ENCODE data around the gene BORCS5. TPM values are rescaled to one million over a fixed set of nuclear protein-coding genes. Genes with fewer than 3 reads are reported as not detected.

BORCS5 gene
- total and polyA plus RNA-seq, 2 of the 4 experiments (the other 2 are of a cell fraction), result 14.4 to 18.3 TPM

DNA sequence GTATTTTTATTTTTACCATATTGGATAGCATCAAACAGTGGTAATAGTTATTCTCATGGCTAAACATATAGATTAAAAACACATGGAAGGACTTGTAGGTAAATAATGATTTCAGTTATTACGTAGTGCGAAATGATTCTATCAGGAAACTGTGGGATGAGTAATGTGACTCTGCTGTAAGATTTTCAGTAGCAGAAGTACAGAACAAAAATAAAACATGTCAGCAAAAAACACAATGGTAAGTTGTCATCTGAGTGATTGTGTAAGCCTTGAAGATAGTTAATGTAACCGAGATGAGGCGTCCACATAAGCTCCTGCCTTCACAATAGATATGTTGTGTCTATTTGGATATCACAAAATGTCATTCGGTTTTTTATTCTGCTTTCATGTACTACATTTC lies 99.8 kb downstream of the BORCS5 start:
- H2AK9ac ChIP-seq (replicated peaks; ENCODE audit: low read depth, low read length, poor library complexity), result no peak overlapping the region
- no peaks in the 10 kb centered on the region for H4K20me1 ChIP-seq (ENCODE audit: insufficient read depth, low read length)
- no peak overlapping the region for H3K4ac ChIP-seq (ENCODE audit: low read depth, low read length)
- dilution Hi-C loops (cut with HindIII; ENCODE audit: low sequenced_read_pairs, unreplicated experiment) (no loop called here), in situ Hi-C loops (cut with MboI; ENCODE audit: low sequenced_read_pairs) (no loop called here), intact Hi-C loops (cut with micrococcal nuclease) (no loop called here)
- H3K27ac ChIP-seq (ENCODE audit: insufficient read depth, low read length), result no peak overlapping the region
- no peak overlapping the region for H2BK15ac ChIP-seq (ENCODE audit: low read depth, low read length)
- H3K9me1 ChIP-seq (ENCODE audit: insufficient read depth, low read length), result no peaks in the 10 kb centered on the region; the same call in 1 of the 2 replicates
- H3K56ac ChIP-seq (ENCODE audit: extremely low read depth, insufficient read depth, low read length), result no peak overlapping the region
- DNase-seq, result peak; percentile 75
- no peak overlapping the region for H2AFZ ChIP-seq (replicated peaks; ENCODE audit: low read length, poor library complexity)
- no peak overlapping the region for H3K9ac ChIP-seq (ENCODE audit: low read depth, low read length)
- H3K4me2 ChIP-seq (ENCODE audit: low read depth, low read length), result no peak overlapping the region; the same call in 1 of the 2 replicates
- no peaks in the 10 kb centered on the region for H3K27me3 ChIP-seq (ENCODE audit: control insufficient read depth, insufficient read depth, low read length)
- WGBS, 2 experiments (ENCODE audit: extremely low coverage in 2 of 2, insufficient read length in 1 of 2), result no CpG with 5 or more reads among the region's 5 CpGs
- no peak for ATAC-seq (ENCODE audit: low read depth)
- ChIA-PET CTCF (interaction anchor here (1.1 to 2.0 kb wide), 2 partner anchors 9 to 19 kb away, joined by 4 to 5 read pairs; no protein-coding TSS in a partner anchor), POLR2A (ENCODE audit: unreplicated experiment) (no interaction called here)
- H2AK5ac ChIP-seq (ENCODE audit: low read depth, low read length), result no peak overlapping the region
- no TSS peak for BruUV-seq (replicated peaks)
- H3K14ac ChIP-seq (replicated peaks; ENCODE audit: low read depth, low read length), result no peak overlapping the region
- no peak overlapping the region for H3K23ac ChIP-seq (ENCODE audit: low read depth, low read length)
- H2BK120ac ChIP-seq (ENCODE audit: low read depth, low read length), result no peak overlapping the region
- no peaks in the 10 kb centered on the region for H3K9me3 ChIP-seq (ENCODE audit: control insufficient read depth, insufficient read depth, low read length)
- H3K36me3 ChIP-seq (ENCODE audit: control insufficient read depth, insufficient read depth, low read length), result no peaks in the 10 kb centered on the region
- 0 out of 4 replicates have a peak, but pooled peaks cover 0 to 5% of the 10 kb centered on the region in 2 experiments for H3K79me1 ChIP-seq (ENCODE audit: low read depth in 1 of 2, low read length in 2 of 2)
- TF ChIP-seq MAFK (IDR thresholded peaks at IDR 0.05; ENCODE audit: low read depth, low read length), result peak; percentile 96
- TF ChIP-seq CTCF (conservative IDR thresholded peaks at IDR 0.05; ENCODE audit: low read depth, low read length), result no peak
- peak; percentile 70 for TF ChIP-seq CEBPB (IDR thresholded peaks at IDR 0.05; ENCODE audit: low read depth, low read length)
- H3K18ac ChIP-seq (ENCODE audit: low read depth, low read length), result no peak overlapping the region
- H3K4me3 ChIP-seq (ENCODE audit: insufficient read depth, low read depth, low read length), result no peak overlapping the region
- no peak overlapping the region for H4K91ac ChIP-seq (ENCODE audit: insufficient read depth, low read depth, low read length)
- H4K8ac ChIP-seq (ENCODE audit: low read depth in 2 of 2, low read length in 2 of 2), result no peak overlapping the region
- H2BK20ac ChIP-seq (ENCODE audit: low read depth, low read length), result no peak overlapping the region
- peaks cover 3% of the 10 kb centered on the region; the same call in 1 of the 2 replicates for H3K4me1 ChIP-seq (ENCODE audit: control insufficient read depth, insufficient read depth, low read length)
- H4K5ac ChIP-seq (ENCODE audit: low read depth, low read length), result no peak overlapping the region
- no peak overlapping the region for H2BK5ac ChIP-seq (ENCODE audit: low read depth, low read length, poor library complexity, severe bottlenecking)

Measured in IMR-90 (cell line).